Kidney epithelial cell (primary cell): ENCODE results near the gene CLDN4. TPM values are rescaled to one million over a fixed set of nuclear protein-coding genes. Genes with fewer than 3 reads are reported as not detected.

Experiments
- total RNA-seq: library from RNA; depleted of rRNA; stranded (reverse); fragments of >200 nt; gene quantifications from 2 replicates; pipeline ENCODE4 v1.2.3, GENCODE V29; 2015

Gene CLDN4
- total RNA-seq, 1 donor from 2014 or later = 892 TPM

Other genes starting within 250 kb of the CLDN4 start
- 0.04 and 0.14 TPM in 2 replicates for gene MLXIPL, start 206.5 kb upstream of the CLDN4 start, total RNA-seq
- gene VPS37D, start 163.2 kb upstream of the CLDN4 start, total RNA-seq = 9.0 and 12.2 TPM in 2 replicates
- 4.4 and 5.1 TPM in 2 replicates for gene DNAJC30, start 147.5 kb upstream of the CLDN4 start, total RNA-seq
- gene BUD23, start 147.4 kb upstream of the CLDN4 start, total RNA-seq = 47.9 and 69.1 TPM in 2 replicates
- gene STX1A, start 111.3 kb upstream of the CLDN4 start, total RNA-seq = 25.9 and 29.0 TPM in 2 replicates
- gene ABHD11, start 92.2 kb upstream of the CLDN4 start, total RNA-seq = 61.3 and 62.2 TPM in 2 replicates
- 100 and 123 TPM in 2 replicates for gene CLDN3, start 60.7 kb upstream of the CLDN4 start, total RNA-seq
- gene METTL27, start 11.5 kb downstream of the CLDN4 start, total RNA-seq = 1.5 and 2.6 TPM in 2 replicates
- gene TMEM270, start 30.2 kb downstream of the CLDN4 start, total RNA-seq = not detected in 2 replicates
- 0.07 TPM in 1 of 2 replicates, not detected in the other for gene ELN, start 197.2 kb downstream of the CLDN4 start, total RNA-seq